HUES64 (cell line): ENCODE data around the gene DHX15.

Experiments used
- H3K27ac ChIP-seq: 2 replicates; pipeline ENCODE4 v1.7.0; 2013; ENCODE audit warnings: low read depth, low read length, inconsistent platforms
- H3K27me3 ChIP-seq: 2 replicates; pipeline ENCODE4 v1.6.1; 2013; ENCODE audit warnings: mild to moderate bottlenecking, low read length; ENCODE audit not compliant: insufficient read depth
- H3K36me3 ChIP-seq: 2 replicates; pipeline ENCODE4 v1.6.1; 2013; ENCODE audit warnings: mild to moderate bottlenecking, low read length; ENCODE audit not compliant: insufficient read depth
- H3K4me1 ChIP-seq: 2 replicates; pipeline ENCODE4 v1.6.1; 2013; ENCODE audit warnings: mild to moderate bottlenecking, low read length, moderate library complexity; ENCODE audit not compliant: insufficient read depth
- H3K4me3 ChIP-seq: 2 replicates; pipeline ENCODE4 v1.5.1; 2013; ENCODE audit warnings: mild to moderate bottlenecking, low read length, moderate library complexity
- H3K9ac ChIP-seq: 2 replicates; pipeline ENCODE4 v1.6.1; 2013; ENCODE audit warnings: mild to moderate bottlenecking, low read depth, low read length
- H3K9me3 ChIP-seq: 2 replicates; pipeline ENCODE4 v1.6.1; 2013; ENCODE audit warnings: low read depth, low read length; ENCODE audit not compliant: insufficient read depth
- WGBS: fragments of 150-250, 120-280 bp; methylation state at CpG from one replicate; pipeline ENCODE4 v1.1.7; 2013; ENCODE audit warnings: missing lambda C conversion rate; 5-methylcytosine and 5-hydroxymethylcytosine counted together

The DHX15 gene

GRCh38 chr4:24537025-24537424 lies 47.3 kb downstream of the DHX15 start:
- Histone ChIP-seq H3K36me3 (peaks cover 100% of the 10 kb centered on the region), H3K27me3 (no peaks in the 10 kb centered on the region), H3K4me3 (no peak overlapping the region), H3K9me3 (no peaks in the 10 kb centered on the region), H3K27ac (no peak overlapping the region), H3K9ac (no peak overlapping the region), H3K4me1 (peaks cover 5% of the 10 kb centered on the region; the same call in 1 of the 2 replicates)
- 94% methylated on average over 7 of the region's 7 CpGs for WGBS

GRCh38 chr4:24535399-24535798 lies 49.0 kb downstream of the DHX15 start:
- H3K36me3 ChIP-seq, result peaks cover 98% of the 10 kb centered on the region
- no peak overlapping the region for H3K4me3 ChIP-seq
- H3K9ac ChIP-seq, result no peak overlapping the region
- H3K4me1 ChIP-seq, result peaks cover 5% of the 10 kb centered on the region; the same call in 1 of the 2 replicates
- H3K27me3 ChIP-seq, result no peaks in the 10 kb centered on the region
- 92% methylated on average over 3 of the region's 3 CpGs for WGBS
- no peaks in the 10 kb centered on the region for H3K9me3 ChIP-seq
- no peak overlapping the region for H3K27ac ChIP-seq

- WGBS, result 90% methylated on average over 4 of the region's 4 CpGs
Observed at GRCh38 chr4:24533364-24533763, 51.0 kb downstream of the DHX15 start.

DNA sequence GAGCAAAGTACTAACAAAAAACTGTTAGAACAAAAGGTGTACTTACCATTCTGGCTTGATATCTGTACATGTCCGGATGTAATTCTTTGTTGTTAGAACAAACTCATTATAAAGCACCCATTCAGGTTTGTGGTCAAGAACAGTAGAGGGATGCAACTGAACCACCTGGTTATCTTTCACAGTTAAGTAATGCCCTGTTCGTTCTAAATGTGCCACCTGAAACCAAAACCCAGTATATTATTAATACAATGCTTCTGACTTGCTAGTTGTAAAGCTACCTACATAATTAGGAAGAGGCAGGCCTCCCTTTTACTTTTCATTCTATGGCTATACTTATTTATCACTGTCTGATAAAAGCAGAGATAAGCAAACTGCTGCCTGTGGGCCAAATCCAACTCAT lies 54.8 kb downstream of the DHX15 start:
- Histone ChIP-seq H3K27me3 (no peaks in the 10 kb centered on the region), H3K36me3 (peaks cover 97% of the 10 kb centered on the region), H3K27ac (no peak overlapping the region), H3K4me3 (no peak overlapping the region), H3K9ac (no peak overlapping the region), H3K9me3 (no peaks in the 10 kb centered on the region), H3K4me1 (no peaks in the 10 kb centered on the region; the same call in 1 of the 2 replicates)
- WGBS, result 100% methylated on average over 2 of the region's 2 CpGs

More at GRCh38 chr4:24533364-24533763, 51.0 kb downstream of the DHX15 start:
- no peak overlapping the region for H3K4me3 ChIP-seq
- no peaks in the 10 kb centered on the region for H3K9me3 ChIP-seq
- H3K9ac ChIP-seq, result no peak overlapping the region
- H3K4me1 ChIP-seq, result peaks cover 5% of the 10 kb centered on the region; the same call in 1 of the 2 replicates
- peaks cover 98% of the 10 kb centered on the region for H3K36me3 ChIP-seq
- no peak overlapping the region for H3K27ac ChIP-seq
- H3K27me3 ChIP-seq, result no peaks in the 10 kb centered on the region

DNA sequence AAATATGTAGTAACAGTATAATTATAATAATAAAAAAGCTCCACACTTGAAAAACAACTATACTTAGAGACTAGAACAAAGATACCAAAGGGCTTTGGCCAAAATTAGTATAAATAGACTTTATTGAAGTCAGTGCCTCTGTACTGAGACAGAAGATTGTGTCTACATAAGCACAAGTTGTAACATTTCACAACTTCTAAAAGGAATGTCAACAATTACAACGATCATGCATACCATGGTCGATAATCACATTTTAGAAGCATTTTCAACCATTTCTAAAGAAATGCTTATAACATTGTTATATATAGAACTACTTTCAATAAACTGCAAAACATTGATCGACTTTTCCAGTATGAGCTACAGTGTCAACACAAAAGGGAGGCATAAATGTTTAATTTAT lies 57.0 kb downstream of the DHX15 start:
- Histone ChIP-seq H3K27me3 (no peaks in the 10 kb centered on the region), H3K27ac (no peak overlapping the region), H3K4me3 (no peak overlapping the region), H3K4me1 (no peaks in the 10 kb centered on the region), H3K9ac (no peak overlapping the region), H3K9me3 (no peaks in the 10 kb centered on the region), H3K36me3 (peaks cover 94% of the 10 kb centered on the region)
- WGBS, result 97% methylated on average over 2 of the region's 3 CpGs

DNA sequence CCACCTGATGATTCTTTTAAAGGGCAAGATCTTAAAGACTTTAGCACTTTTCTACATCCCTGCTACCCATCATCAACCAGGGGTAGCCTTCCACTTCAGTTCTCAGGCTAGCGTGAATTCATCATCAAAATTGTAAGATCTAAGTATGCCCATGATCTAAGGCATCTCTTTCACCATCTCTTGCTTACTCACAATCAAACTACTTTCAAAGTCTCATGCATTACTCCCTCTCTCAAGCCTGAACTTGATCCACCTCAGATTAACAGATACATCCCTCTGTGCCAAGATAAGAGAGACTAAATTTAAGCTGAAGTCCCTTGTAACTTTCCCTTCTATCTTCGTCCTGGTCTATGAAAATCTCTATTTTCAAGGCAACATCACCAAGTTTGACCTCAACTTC lies 62.8 kb downstream of the DHX15 start:
- 96% methylated on average over 2 of the region's 2 CpGs for WGBS
- Histone ChIP-seq H3K4me3 (no peak overlapping the region), H3K9ac (no peak overlapping the region), H3K9me3 (no peaks in the 10 kb centered on the region), H3K27me3 (no peaks in the 10 kb centered on the region), H3K27ac (no peak overlapping the region), H3K36me3 (peaks cover 76% of the 10 kb centered on the region), H3K4me1 (peaks cover 7% of the 10 kb centered on the region; the same call in 1 of the 2 replicates)

DNA sequence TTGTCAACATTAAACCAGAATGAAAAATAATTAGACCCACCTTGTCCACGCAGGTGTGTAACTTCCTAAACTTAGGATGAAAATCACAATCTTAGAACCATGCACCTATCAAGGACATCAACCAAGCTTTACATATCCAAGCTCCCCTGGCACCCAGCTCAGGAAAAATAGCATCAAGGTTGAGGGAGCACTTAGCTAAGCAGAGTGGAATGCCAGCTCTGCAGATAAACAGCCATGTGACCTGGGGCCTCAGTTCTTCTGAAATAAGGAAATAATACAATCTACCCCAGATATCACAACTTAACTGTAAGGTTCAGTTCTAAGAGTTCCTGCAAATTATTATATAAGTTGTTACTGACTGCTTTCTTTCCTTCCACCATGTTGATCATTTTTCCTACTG lies 64.7 kb downstream of the DHX15 start:
- Histone ChIP-seq H3K36me3 (peaks cover 58% of the 10 kb centered on the region), H3K4me3 (no peak overlapping the region), H3K9ac (no peak overlapping the region), H3K9me3 (no peaks in the 10 kb centered on the region), H3K27ac (no peak overlapping the region), H3K27me3 (no peaks in the 10 kb centered on the region), H3K4me1 (peaks cover 10% of the 10 kb centered on the region; the same call in 1 of the 2 replicates)
- WGBS, result 95% methylated on average over 1 of the region's 1 CpG

DNA sequence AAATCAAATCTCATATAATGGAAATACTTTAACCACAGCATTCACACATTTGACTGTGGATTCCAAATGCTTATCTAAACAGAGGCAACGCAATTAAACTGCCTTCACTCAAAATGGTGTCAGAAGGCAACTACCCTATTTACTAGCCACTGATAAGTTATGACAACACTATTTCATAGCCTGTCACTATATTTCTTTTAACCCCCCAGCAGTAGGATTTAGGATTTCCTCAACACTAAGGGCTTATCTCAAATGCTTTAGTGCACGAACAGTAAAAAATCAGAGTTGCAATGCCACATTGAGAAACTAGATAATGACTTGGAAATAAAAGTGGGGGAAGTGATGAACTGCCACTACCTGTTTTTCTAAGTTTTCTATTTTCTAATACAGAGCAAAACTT lies 66.7 kb downstream of the DHX15 start:
- Histone ChIP-seq H3K27me3 (no peaks in the 10 kb centered on the region), H3K27ac (no peak overlapping the region), H3K36me3 (peaks cover 53% of the 10 kb centered on the region), H3K9ac (no peak overlapping the region), H3K4me1 (peaks cover 10% of the 10 kb centered on the region; the same call in 1 of the 2 replicates), H3K4me3 (no peak overlapping the region), H3K9me3 (no peaks in the 10 kb centered on the region)
- WGBS, result 90% methylated on average over 2 of the region's 2 CpGs

- Histone ChIP-seq H3K4me3 (no peak overlapping the region), H3K36me3 (peaks cover 47% of the 10 kb centered on the region), H3K4me1 (peaks cover 13% of the 10 kb centered on the region; the same call in 1 of the 2 replicates), H3K27ac (no peak overlapping the region), H3K9ac (no peak overlapping the region), H3K27me3 (no peaks in the 10 kb centered on the region), H3K9me3 (no peaks in the 10 kb centered on the region)
Observed at GRCh38 chr4:24516926-24517325, 67.4 kb downstream of the DHX15 start.

DNA sequence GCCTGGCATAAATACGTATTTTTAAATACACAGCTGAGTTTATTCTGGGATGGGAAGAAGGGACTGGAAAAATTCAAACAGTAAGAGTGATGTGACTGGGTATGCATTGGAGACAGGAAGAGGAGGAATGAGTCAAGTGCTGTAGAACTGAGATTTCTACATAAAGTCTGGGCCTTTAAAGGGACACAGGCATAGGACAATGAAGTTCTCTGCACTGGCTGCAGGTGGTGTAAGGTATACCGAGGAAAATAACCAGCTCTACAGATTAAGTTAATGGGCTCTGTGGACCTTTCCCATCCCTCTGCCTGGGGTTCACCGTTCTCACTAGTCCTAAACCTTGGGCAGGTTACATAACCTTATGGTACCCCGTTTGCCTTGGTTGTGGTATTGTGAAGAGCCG lies 68.7 kb downstream of the DHX15 start:
- 91% methylated on average over 5 of the region's 5 CpGs for WGBS
- Histone ChIP-seq H3K9ac (no peak overlapping the region), H3K27ac (no peak overlapping the region), H3K9me3 (no peaks in the 10 kb centered on the region), H3K27me3 (no peaks in the 10 kb centered on the region), H3K36me3 (peaks cover 38% of the 10 kb centered on the region), H3K4me3 (no peak overlapping the region), H3K4me1 (peaks cover 25% of the 10 kb centered on the region)

DNA sequence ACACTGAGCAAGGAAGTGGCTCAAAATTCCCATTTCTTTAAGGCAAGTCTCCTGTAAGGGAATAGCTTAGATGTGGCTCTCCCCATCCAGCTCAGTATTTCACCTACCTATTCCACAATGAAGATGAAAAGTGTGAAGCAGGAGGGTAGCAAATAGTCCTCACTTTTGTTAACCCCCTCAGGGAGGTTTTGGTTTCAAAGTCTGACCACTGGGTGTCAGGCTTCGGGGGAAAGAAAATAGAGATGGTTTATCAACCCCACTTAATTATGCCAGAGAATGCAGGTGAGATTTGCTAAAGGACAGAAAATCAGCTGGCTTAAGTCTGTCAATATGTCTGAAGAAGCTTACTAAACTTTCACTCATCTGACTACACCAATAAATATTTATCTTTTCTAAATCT lies 69.5 kb downstream of the DHX15 start:
- Histone ChIP-seq H3K27ac (no peak overlapping the region), H3K36me3 (peaks cover 33% of the 10 kb centered on the region), H3K4me3 (no peak overlapping the region), H3K9ac (no peak overlapping the region), H3K4me1 (peaks cover 27% of the 10 kb centered on the region), H3K9me3 (no peaks in the 10 kb centered on the region), H3K27me3 (no peaks in the 10 kb centered on the region)
- whole genome bisulfite sequencing, result no CpG with 5 or more reads among the region's 1 CpG

GRCh38 chr4:24513718-24514117 lies 70.6 kb downstream of the DHX15 start:
- WGBS, result 81% methylated on average over 2 of the region's 2 CpGs
- Histone ChIP-seq H3K9me3 (no peaks in the 10 kb centered on the region), H3K27ac (no peak overlapping the region), H3K9ac (no peak overlapping the region), H3K27me3 (no peaks in the 10 kb centered on the region), H3K4me3 (no peak overlapping the region), H3K4me1 (peaks cover 32% of the 10 kb centered on the region), H3K36me3 (peaks cover 30% of the 10 kb centered on the region)
